Fibroblast of pulmonary artery (primary cell): ENCODE measurements around the gene ASCL1.

ENCODE experiments used
- DNase-seq: peaks from one replicate; pipeline ENCODE4 v3.0.0-alpha.2; 2010; ENCODE audit warnings: low read depth
- H3K4me3 ChIP-seq: replicated peaks from 2 replicates; pipeline ENCODE4 v1.5.1; 2011; ENCODE audit warnings: low read depth, mild to moderate bottlenecking, control low read depth, low read length, moderate library complexity
- TF ChIP-seq, protein P1 (sequence below): IDR thresholded peaks from 2 replicates; pipeline ENCODE4 v1.5.1; 2011; ENCODE audit warnings: mild to moderate bottlenecking, control low read depth, low read length, inconsistent platforms; ENCODE audit errors: missing control alignments

ASCL1 gene

GRCh38 chr12:102913453-102914226 is 43.8 kb upstream of the ASCL1 start:
- DNase-seq = no peak
- TF ChIP-seq, protein P1, sequence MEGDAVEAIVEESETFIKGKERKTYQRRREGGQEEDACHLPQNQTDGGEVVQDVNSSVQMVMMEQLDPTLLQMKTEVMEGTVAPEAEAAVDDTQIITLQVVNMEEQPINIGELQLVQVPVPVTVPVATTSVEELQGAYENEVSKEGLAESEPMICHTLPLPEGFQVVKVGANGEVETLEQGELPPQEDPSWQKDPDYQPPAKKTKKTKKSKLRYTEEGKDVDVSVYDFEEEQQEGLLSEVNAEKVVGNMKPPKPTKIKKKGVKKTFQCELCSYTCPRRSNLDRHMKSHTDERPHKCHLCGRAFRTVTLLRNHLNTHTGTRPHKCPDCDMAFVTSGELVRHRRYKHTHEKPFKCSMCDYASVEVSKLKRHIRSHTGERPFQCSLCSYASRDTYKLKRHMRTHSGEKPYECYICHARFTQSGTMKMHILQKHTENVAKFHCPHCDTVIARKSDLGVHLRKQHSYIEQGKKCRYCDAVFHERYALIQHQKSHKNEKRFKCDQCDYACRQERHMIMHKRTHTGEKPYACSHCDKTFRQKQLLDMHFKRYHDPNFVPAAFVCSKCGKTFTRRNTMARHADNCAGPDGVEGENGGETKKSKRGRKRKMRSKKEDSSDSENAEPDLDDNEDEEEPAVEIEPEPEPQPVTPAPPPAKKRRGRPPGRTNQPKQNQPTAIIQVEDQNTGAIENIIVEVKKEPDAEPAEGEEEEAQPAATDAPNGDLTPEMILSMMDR = no peak

DNA sequence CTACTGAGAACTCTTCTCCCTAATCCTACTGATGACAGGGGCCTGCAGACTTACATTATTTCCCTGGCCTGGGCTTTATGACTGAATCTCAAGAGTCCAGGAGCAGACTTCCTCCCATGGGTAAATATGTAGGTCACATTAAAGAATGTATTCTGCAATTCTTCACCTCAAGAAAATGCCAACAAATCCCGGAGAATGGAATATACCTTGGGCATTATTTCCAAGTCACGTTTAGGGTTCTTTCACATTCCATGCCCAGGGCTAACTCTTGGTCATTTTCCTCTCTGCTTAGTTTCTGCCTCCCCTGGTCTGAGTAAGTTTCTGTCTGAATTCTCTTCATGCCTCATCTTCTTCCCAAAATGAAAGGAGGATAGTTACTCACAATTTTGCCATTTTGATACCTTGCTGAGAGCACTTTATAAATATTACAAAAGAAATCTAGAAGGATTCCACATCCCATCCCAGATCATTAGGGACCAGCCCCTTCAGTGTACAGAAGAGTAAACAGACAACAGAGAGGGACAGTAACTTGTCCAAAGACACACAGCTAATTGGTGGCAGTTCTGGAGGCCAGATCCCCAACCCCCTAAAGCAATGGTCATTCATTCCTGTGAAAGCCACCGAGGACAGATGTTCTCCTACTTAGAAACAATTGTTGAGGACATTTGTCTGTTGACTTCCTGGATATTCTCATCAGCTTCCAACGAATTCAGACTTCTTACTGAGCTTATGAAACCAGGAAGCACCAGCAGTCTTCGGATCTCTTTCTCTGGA is 41.0 kb upstream of the ASCL1 start:
- TF ChIP-seq, protein P1 = no peak
- no peak for DNase-seq
- no peak overlapping the region for H3K4me3 ChIP-seq

More at GRCh38 chr12:102913453-102914226, 43.8 kb upstream of the ASCL1 start:
- H3K4me3 ChIP-seq = no peak overlapping the region

- TF ChIP-seq, protein P1 = no peak
- DNase-seq = no peak
- no peak within 1 kb of the TSS for H3K4me3 ChIP-seq
Measured at GRCh38 chr12:102917026-102917787, 40.3 kb upstream of the ASCL1 start, which contains the start of gene PAH. TSS of gene PAH (minus strand) at chr12:102917244. CDS start at chr12:102917130, 114 bp downstream.

GRCh38 chr12:102918840-102919239 is 38.6 kb upstream of the ASCL1 start:
- no peak overlapping the region for H3K4me3 ChIP-seq
- TF ChIP-seq, protein P1 = no peak
- DNase-seq = no peak

GRCh38 chr12:102920271-102920670 is 37.2 kb upstream of the ASCL1 start:
- TF ChIP-seq, protein P1 = no peak
- no peak overlapping the region for H3K4me3 ChIP-seq
- DNase-seq = no peak

- TF ChIP-seq, protein P1 = no peak
- no peak overlapping the region for H3K4me3 ChIP-seq
- no peak for DNase-seq
Measured at GRCh38 chr12:102921240-102921639, 36.2 kb upstream of the ASCL1 start.
